Measurements from ENCODE around the gene UFC1. TPM values are rescaled to one million over a fixed set of nuclear protein-coding genes. Genes with fewer than 3 reads are reported as not detected.

UFC1 gene
- polyA plus RNA-seq, 1 donor (not counting 4 experiments of a cell fraction or from before 2014, with no cell fraction given) = 86.4 TPM

GRCh38 chr1:161133220-161133740 is 20.5 kb upstream of the UFC1 start:
- H3K9ac ChIP-seq (ENCODE audit: control insufficient read depth, extremely low read depth, insufficient read depth, low read length) = peak overlapping the region; percentile 91
- H4K20me1 ChIP-seq (ENCODE audit: control insufficient read depth, extremely low read depth, insufficient read depth, low read length) = no peaks in the 10 kb centered on the region
- H3K36me3 ChIP-seq (ENCODE audit: control insufficient read depth in 2 of 2, extremely low read depth in 1 of 2, insufficient read depth in 2 of 2, low read length in 2 of 2) = peaks cover 0 to 5% of the 10 kb centered on the region in 2 experiments
- no peaks in the 10 kb centered on the region for H3K4me1 ChIP-seq (ENCODE audit: control insufficient read depth, extremely low read depth, insufficient read depth, low read length)
- FAIRE-seq (no peak), DNase-seq (ENCODE audit: low read depth, low spot score) (no peak)
- H3K27me3 ChIP-seq (ENCODE audit: control insufficient read depth, extremely low read depth, insufficient read depth, low read length) = no peaks in the 10 kb centered on the region
- no peaks in the 10 kb centered on the region for H3K9me1 ChIP-seq (ENCODE audit: control insufficient read depth, extremely low read depth, insufficient read depth, low read length)
- H3K4me2 ChIP-seq (ENCODE audit: control insufficient read depth, extremely low read depth, insufficient read depth, low read depth, low read length) = peak overlapping the region; percentile 91
- TF ChIP-seq EZH2 (IDR thresholded peaks at IDR 0.05; ENCODE audit: low read length) (no peak), CTCF (optimal IDR thresholded peaks at IDR 0.05 in 1 of 3, IDR thresholded peaks at IDR 0.05 in 1 of 3, conservative IDR thresholded peaks at IDR 0.05 in 1 of 3; ENCODE audit: extremely low read depth in 1 of 3, insufficient read depth in 2 of 3, low read length in 3 of 3) (no peak)
- H2AFZ ChIP-seq (ENCODE audit: control insufficient read depth, low read length) = peak overlapping the region; percentile 81
- dilution Hi-C loops (cut with MboI; ENCODE audit: extremely low pct_ligation_motif_present, low sequenced_read_pairs) = no loop called here
- H3K9me3 ChIP-seq (ENCODE audit: control insufficient read depth, low read depth, low read length) = no peaks in the 10 kb centered on the region
- peaks cover 47% of the 10 kb centered on the region for H3K79me2 ChIP-seq (ENCODE audit: control insufficient read depth, insufficient read depth, low read length)
- H3K27ac ChIP-seq (ENCODE audit: control insufficient read depth, insufficient read depth, low read length) = peak overlapping the region; percentile 91
- H3K4me3 ChIP-seq (ENCODE audit: control insufficient read depth in 2 of 3, extremely low read depth in 1 of 3, insufficient read depth in 2 of 3, low read depth in 1 of 3, low read length in 3 of 3) = peak overlapping the region; percentile 79 to 98 (median 91)

DNA sequence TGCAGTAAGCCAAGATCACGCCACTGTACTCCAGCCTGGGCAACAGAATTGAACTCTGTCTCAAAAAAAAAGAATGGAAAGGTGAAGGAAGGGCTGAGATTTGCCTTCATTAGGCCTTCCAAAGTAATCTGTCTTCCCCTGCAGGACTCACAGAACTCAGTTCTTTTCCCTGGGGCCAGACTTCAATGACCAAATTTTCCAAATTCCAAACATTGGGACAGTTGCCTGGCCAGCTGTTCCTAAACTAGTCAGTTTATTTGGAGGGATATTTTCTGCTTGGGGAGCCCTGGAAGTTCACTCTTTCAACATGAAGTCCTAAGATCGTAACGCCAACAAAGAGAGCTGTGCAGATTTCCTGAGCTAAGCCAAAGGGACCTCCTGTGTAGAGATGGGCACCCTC is 15.9 kb upstream of the UFC1 start:
- Histone ChIP-seq H3K27ac (ENCODE audit: control insufficient read depth, insufficient read depth, low read length) (no peak overlapping the region), H2AFZ (ENCODE audit: control insufficient read depth, low read length) (no peak overlapping the region), H4K20me1 (ENCODE audit: control insufficient read depth, extremely low read depth, insufficient read depth, low read length) (no peaks in the 10 kb centered on the region), H3K4me3 (ENCODE audit: control insufficient read depth in 2 of 3, extremely low read depth in 1 of 3, insufficient read depth in 2 of 3, low read depth in 1 of 3, low read length in 3 of 3) (no peak overlapping the region), H3K36me3 (ENCODE audit: control insufficient read depth in 2 of 2, extremely low read depth in 1 of 2, insufficient read depth in 2 of 2, low read length in 2 of 2) (no peaks in the 10 kb centered on the region), H3K79me2 (ENCODE audit: control insufficient read depth, insufficient read depth, low read length) (peaks cover 15% of the 10 kb centered on the region), H3K9me3 (ENCODE audit: control insufficient read depth, low read depth, low read length) (no peaks in the 10 kb centered on the region), H3K4me1 (ENCODE audit: control insufficient read depth, extremely low read depth, insufficient read depth, low read length) (no peaks in the 10 kb centered on the region), H3K27me3 (ENCODE audit: control insufficient read depth, extremely low read depth, insufficient read depth, low read length) (no peaks in the 10 kb centered on the region), H3K4me2 (ENCODE audit: control insufficient read depth, extremely low read depth, insufficient read depth, low read depth, low read length) (no peak overlapping the region), H3K9ac (ENCODE audit: control insufficient read depth, extremely low read depth, insufficient read depth, low read length) (no peak overlapping the region), H3K9me1 (ENCODE audit: control insufficient read depth, extremely low read depth, insufficient read depth, low read length) (no peaks in the 10 kb centered on the region)
- TF ChIP-seq CTCF (optimal IDR thresholded peaks at IDR 0.05 in 1 of 3, IDR thresholded peaks at IDR 0.05 in 1 of 3, conservative IDR thresholded peaks at IDR 0.05 in 1 of 3; ENCODE audit: extremely low read depth in 1 of 3, insufficient read depth in 2 of 3, low read length in 3 of 3) (no peak), EZH2 (IDR thresholded peaks at IDR 0.05; ENCODE audit: low read length) (no peak)
- DNase-seq (ENCODE audit: low read depth, low spot score) = no peak
- FAIRE-seq = no peak
- dilution Hi-C loops (cut with MboI; ENCODE audit: extremely low pct_ligation_motif_present, low sequenced_read_pairs) = no loop called here

Measured in keratinocyte (primary cell).